Skeletal muscle satellite cell (primary cell): ENCODE results near the gene EPHA10.
"Not testable (repeated sequence)": the region's sequence is repeated elsewhere in the genome, so short reads cannot be mapped to it uniquely, and the experiment has no call there.

Source experiments
- H3K27me3 ChIP-seq: 2 replicates; pipeline ENCODE4 v1.7.0; 2013; ENCODE audit warnings: low read length; ENCODE audit not compliant: control insufficient read depth, insufficient read depth
- H3K36me3 ChIP-seq: 2 replicates; pipeline ENCODE4 v1.7.0; 2013; ENCODE audit warnings: mild to moderate bottlenecking, control low read depth, low read length; ENCODE audit not compliant: insufficient read depth
- H3K4me1 ChIP-seq: 2 replicates; pipeline ENCODE4 v1.7.0; 2013; ENCODE audit warnings: low read length; ENCODE audit not compliant: control insufficient read depth, insufficient read depth
- H3K4me2 ChIP-seq: 2 replicates; pipeline ENCODE4 v1.7.0; 2013; ENCODE audit warnings: mild to moderate bottlenecking, low read length
- H3K4me3 ChIP-seq: 2 replicates; pipeline ENCODE4 v1.7.0; 2013; ENCODE audit warnings: low read length
- H3K9ac ChIP-seq: 2 replicates; pipeline ENCODE4 v1.7.0; 2013; ENCODE audit warnings: mild to moderate bottlenecking, low read depth, low read length, moderate library complexity
- H3K9me3 ChIP-seq: replicated peaks from 2 replicates; pipeline ENCODE4 v1.7.0; 2013; ENCODE audit warnings: mild to moderate bottlenecking, control low read depth, low read length

The EPHA10 gene

GRCh38 chr1:37697737-37698136, 67.2 kb downstream of the EPHA10 start:
- Histone ChIP-seq H3K4me1 (no peaks in the 10 kb centered on the region), H3K36me3 (peaks cover 43% of the 10 kb centered on the region), H3K4me2 (no peak overlapping the region), H3K27me3 (no peaks in the 10 kb centered on the region), H3K4me3 (no peak overlapping the region), H3K9ac (no peak overlapping the region), H3K9me3 (no peaks in the 10 kb centered on the region)

- H3K9ac ChIP-seq, result no peak overlapping the region
- H3K4me3 ChIP-seq, result no peak overlapping the region
- H3K27me3 ChIP-seq, result no peaks in the 10 kb centered on the region
- no peaks in the 10 kb centered on the region for H3K9me3 ChIP-seq
- H3K4me2 ChIP-seq, result no peak overlapping the region
- peaks cover 39% of the 10 kb centered on the region for H3K36me3 ChIP-seq
- no peaks in the 10 kb centered on the region for H3K4me1 ChIP-seq
Observed at GRCh38 chr1:37697090-37697489, 67.8 kb downstream of the EPHA10 start.

- Histone ChIP-seq H3K4me1 (peaks cover 20% of the 10 kb centered on the region), H3K4me2 (peak overlapping the region; percentile 97), H3K9ac (peak overlapping the region; percentile 84), H3K9me3 (no peaks in the 10 kb centered on the region), H3K27me3 (no peaks in the 10 kb centered on the region), H3K4me3 (peak overlapping the region; percentile 99), H3K36me3 (peaks cover 17% of the 10 kb centered on the region)
Observed at GRCh38 chr1:37692834-37693175, 72.1 kb downstream of the EPHA10 start.

- H3K4me2 ChIP-seq, result peak within 1 kb of the TSS; percentile 97
- peak within 1 kb of the TSS; percentile 99 for H3K4me3 ChIP-seq
- peak within 1 kb of the TSS; percentile 84 for H3K9ac ChIP-seq
- no peaks in the 10 kb centered on the region for H3K9me3 ChIP-seq
- no peaks in the 10 kb centered on the region for H3K27me3 ChIP-seq
- H3K4me1 ChIP-seq, result peaks cover 20% of the 10 kb centered on the region
- H3K36me3 ChIP-seq, result peaks cover 14% of the 10 kb centered on the region
Observed at GRCh38 chr1:37692078-37692833, 72.7 kb downstream of the EPHA10 start, which contains the start of gene CDCA8. Gene CDCA8 (plus strand): TSS chr1:37692516. CDS start chr1:37692691, 175 bp downstream.

GRCh38 chr1:37691497-37692077, 73.3 kb downstream of the EPHA10 start:
- Histone ChIP-seq H3K4me2 (peak overlapping the region; percentile 92), H3K36me3 (peaks cover 13% of the 10 kb centered on the region)

GRCh38 chr1:37688926-37689325, 76.0 kb downstream of the EPHA10 start:
- Histone ChIP-seq H3K4me3 (peak overlapping the region; percentile 84), H3K9me3 (no peaks in the 10 kb centered on the region), H3K4me1 (peaks cover 20% of the 10 kb centered on the region), H3K27me3 (no peaks in the 10 kb centered on the region), H3K9ac (peak overlapping the region; percentile 83), H3K4me2 (peak overlapping the region; percentile 89), H3K36me3 (peaks cover 21% of the 10 kb centered on the region)

More at GRCh38 chr1:37691497-37692077, 73.3 kb downstream of the EPHA10 start:
- no peaks in the 10 kb centered on the region for H3K27me3 ChIP-seq
- peak overlapping the region; percentile 84 for H3K9ac ChIP-seq
- H3K4me1 ChIP-seq, result peaks cover 20% of the 10 kb centered on the region
- no peaks in the 10 kb centered on the region for H3K9me3 ChIP-seq
- H3K4me3 ChIP-seq, result peak overlapping the region; percentile 87

GRCh38 chr1:37687764-37688163, 77.2 kb downstream of the EPHA10 start:
- not testable (repeated sequence) for H3K4me3 ChIP-seq, H3K9me3 ChIP-seq, H3K27me3 ChIP-seq, H3K4me2 ChIP-seq, H3K9ac ChIP-seq
- H3K4me1 ChIP-seq, result peaks cover 20% of the 10 kb centered on the region
- H3K36me3 ChIP-seq, result peaks cover 26% of the 10 kb centered on the region

GRCh38 chr1:37685722-37686121, 79.2 kb downstream of the EPHA10 start:
- Histone ChIP-seq H3K9me3 (no peaks in the 10 kb centered on the region), H3K4me1 (peaks cover 13% of the 10 kb centered on the region), H3K4me3 (no peak overlapping the region), H3K27me3 (no peaks in the 10 kb centered on the region), H3K9ac (no peak overlapping the region), H3K4me2 (no peak overlapping the region), H3K36me3 (peaks cover 35% of the 10 kb centered on the region)

GRCh38 chr1:37684182-37684581, 80.7 kb downstream of the EPHA10 start:
- H3K36me3 ChIP-seq, result peaks cover 36% of the 10 kb centered on the region
- H3K9ac ChIP-seq, H3K4me2 ChIP-seq, H3K4me1 ChIP-seq, H3K27me3 ChIP-seq, H3K4me3 ChIP-seq, H3K9me3 ChIP-seq: not testable (repeated sequence)

- H3K9me3 ChIP-seq, result no peaks in the 10 kb centered on the region
- no peaks in the 10 kb centered on the region for H3K4me1 ChIP-seq
- no peak overlapping the region for H3K9ac ChIP-seq
- no peak overlapping the region for H3K4me2 ChIP-seq
- H3K36me3 ChIP-seq, result peaks cover 33% of the 10 kb centered on the region
- H3K4me3 ChIP-seq, result no peak overlapping the region
- no peaks in the 10 kb centered on the region for H3K27me3 ChIP-seq
Observed at GRCh38 chr1:37682334-37682987, 82.5 kb downstream of the EPHA10 start.

GRCh38 chr1:37680933-37681332, 84.0 kb downstream of the EPHA10 start:
- Histone ChIP-seq H3K4me3 (no peak overlapping the region), H3K36me3 (peaks cover 24% of the 10 kb centered on the region), H3K9me3 (no peaks in the 10 kb centered on the region), H3K27me3 (peaks cover 8% of the 10 kb centered on the region), H3K4me2 (no peak overlapping the region), H3K9ac (no peak overlapping the region), H3K4me1 (no peaks in the 10 kb centered on the region)
